ENCODE measurements around the gene NRG3.

Gene NRG3

DNA sequence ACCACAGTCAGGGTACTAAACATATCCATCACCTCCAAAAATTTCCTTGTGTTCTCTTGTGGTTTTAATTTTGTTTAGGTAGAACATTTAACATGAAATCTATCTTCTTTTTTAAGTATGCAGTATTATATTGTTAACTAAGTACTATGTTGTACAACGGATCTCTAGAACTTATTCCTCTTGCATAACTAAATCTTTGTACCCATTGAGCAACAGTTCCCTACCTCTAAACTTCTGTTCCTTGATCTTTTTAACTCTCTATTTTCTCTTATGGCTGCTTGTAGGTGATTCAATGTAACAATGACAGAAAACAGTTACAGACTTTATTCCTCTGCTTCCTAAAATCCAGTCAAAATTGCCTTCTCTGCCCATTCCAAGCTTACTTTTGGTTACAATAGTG is 9.9 kb downstream of the NRG3 start:
- no peak for DNase-seq (ENCODE audit: low read depth)

GRCh38 chr10:81885491-81885890 is 10.5 kb downstream of the NRG3 start:
- DNase-seq (ENCODE audit: low read depth): no peak

DNA sequence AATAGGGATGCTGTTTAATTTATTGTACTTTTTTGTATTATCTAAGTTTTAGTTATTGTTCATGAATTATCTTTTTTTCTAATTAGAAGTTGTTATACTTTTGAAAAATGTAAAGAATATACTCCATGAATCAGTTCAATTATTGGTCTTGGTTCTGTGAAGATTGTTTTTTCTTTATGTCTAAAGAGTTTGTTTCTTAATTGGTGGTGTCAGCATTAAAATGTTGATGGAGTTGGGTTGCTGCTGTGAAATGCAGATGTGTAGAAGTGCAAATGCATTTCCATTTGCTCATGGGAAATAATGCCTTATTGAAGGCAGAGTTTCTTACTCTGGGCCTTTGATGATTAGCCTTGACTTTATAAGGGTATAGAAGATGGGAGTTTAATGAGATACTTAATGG is 11.9 kb downstream of the NRG3 start:
- no peak for DNase-seq (ENCODE audit: low read depth)

DNA sequence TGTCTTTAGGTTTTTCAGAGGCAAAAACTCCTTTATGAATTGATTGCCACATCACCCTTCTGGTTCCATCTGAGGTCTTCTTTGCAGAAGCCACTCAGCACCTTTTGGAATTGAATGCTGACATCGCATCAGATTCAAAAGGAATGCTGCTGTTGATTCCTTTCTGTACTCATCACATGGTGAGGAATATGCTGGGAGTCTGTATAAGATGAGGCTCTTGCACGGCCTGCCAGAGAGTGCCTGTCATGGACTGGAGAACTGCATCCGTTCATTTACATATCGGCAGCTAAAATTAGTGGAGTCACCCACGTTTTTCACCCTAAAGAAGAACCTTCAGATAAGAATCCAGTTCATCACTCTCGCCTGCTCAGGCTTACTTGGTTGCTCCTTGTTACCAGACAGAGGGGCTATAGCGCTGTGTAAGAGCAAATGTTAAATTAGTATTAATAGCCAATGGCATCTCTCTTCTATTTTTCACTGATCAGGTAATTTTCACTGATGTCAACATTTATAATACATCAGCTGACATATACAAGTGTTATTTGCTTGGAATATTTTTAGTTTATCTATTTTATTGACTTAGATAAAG is 14.3 kb downstream of the NRG3 start:
- DNase-seq (ENCODE audit: low read depth): no peak

- DNase-seq (ENCODE audit: low read depth): no peak
These were observed 19.6 kb downstream of the NRG3 start for GRCh38 chr10:81894616-81895015.

- DNase-seq (ENCODE audit: low read depth): no peak
These were observed 23.5 kb downstream of the NRG3 start for GRCh38 chr10:81898518-81898917.

GRCh38 chr10:81900989-81901388 is 26.0 kb downstream of the NRG3 start:
- DNase-seq (ENCODE audit: low read depth): no peak

- DNase-seq (ENCODE audit: low read depth): no peak
These were observed 28.5 kb downstream of the NRG3 start for GRCh38 chr10:81903472-81903871.

DNA sequence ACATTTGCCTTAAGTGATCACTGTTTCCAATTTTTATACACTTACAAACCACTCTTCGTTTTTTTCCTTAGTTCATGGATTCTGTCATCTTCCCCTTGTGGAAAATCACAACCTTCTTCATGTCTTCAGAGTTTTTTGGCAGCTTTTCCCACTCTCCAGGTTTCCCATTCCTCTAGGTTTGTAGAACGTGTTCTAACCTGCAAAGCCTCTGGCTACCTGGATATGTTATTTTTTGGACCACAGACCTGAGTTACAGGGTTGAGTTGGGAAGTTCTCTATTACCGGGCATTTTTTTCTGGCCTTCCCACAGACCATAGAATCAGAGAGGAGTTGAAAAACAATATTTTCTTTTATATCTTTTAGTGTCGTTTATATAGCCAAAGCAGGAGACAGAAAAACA is 30.2 kb downstream of the NRG3 start:
- no peak for DNase-seq (ENCODE audit: low read depth)

DNA sequence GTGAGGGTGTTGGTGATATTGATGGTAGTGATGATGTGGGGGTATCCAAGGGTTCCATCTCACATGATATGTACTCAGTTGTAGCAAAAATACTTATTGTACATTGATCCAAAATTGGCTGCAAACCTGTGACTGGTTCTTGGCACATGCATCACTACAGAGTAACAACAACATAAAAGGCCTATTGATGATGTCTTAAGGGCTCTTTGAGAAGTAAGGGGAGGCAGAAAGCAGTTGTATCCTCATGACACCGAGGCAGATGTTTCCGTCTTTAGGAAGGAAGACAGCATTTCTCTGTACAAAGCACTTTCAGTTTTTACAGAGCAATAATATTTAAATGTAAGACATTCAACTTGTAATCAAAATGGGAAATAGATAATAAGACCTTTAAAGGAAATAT is 34.5 kb downstream of the NRG3 start:
- DNase-seq (ENCODE audit: low read depth): no peak

DNA sequence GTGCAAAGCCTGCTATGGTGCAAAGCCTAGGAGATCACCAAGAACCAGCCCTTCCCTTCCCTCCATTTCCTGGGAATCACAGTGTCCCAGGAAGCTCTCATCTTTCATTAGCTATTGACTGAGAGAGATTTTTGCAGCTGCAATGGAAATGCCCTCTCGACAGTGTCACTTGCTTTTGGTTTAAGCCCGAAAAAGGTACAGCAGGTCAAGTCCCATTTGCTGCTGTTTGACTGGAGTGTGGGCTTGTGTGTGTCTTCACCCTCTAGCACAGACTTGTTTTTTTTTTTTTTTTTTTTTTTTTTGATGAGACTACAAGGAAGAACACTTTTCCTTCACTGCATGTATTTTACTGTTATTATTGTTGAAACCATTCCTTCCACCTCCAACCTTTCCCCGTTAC is 36.3 kb downstream of the NRG3 start:
- no peak for DNase-seq (ENCODE audit: low read depth)

GRCh38 chr10:81914736-81915503 is 39.9 kb downstream of the NRG3 start:
- no peak for DNase-seq (ENCODE audit: low read depth)

DNA sequence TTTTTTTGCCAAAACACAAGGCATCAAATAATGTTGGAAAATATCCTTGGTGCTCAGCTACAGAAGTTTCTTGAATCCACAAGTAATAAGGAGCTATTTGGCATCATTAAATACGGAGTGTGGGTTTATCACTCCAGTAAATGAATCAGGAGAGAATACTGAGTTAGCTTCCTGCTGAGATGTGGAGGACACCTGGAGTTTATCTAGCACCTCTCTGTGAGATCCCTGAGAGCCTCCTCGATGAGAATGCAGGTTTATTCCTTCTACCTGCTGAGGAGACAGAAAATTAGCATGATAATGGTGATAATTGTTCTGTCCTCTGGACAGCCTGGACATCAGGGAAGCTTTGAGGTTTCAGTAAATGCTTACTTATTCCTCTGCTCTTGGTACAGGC is 40.5 kb downstream of the NRG3 start:
- no peak for DNase-seq (ENCODE audit: low read depth)

DNA sequence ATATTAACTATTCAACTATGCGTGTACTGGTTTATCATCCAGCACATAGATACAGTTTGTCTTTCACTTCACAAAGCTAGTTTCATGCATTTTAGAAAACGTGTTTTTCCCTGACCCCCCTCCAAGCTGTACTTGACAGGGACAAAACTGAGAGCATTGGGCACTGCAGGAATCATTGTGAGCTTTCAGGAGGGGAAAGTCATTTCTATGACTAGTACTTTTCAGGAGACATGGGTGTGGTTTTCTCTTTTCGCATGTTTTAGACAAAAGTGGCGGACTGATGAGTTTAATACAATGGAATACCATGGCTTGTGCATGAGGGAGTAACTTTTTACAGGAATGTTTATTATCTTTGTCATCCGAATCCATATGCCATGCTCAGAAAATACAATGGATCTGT is 42.7 kb downstream of the NRG3 start:
- DNase-seq (ENCODE audit: low read depth): no peak

- no peak for DNase-seq (ENCODE audit: low read depth)
These were observed 43.8 kb downstream of the NRG3 start for GRCh38 chr10:81918766-81919165.

DNA sequence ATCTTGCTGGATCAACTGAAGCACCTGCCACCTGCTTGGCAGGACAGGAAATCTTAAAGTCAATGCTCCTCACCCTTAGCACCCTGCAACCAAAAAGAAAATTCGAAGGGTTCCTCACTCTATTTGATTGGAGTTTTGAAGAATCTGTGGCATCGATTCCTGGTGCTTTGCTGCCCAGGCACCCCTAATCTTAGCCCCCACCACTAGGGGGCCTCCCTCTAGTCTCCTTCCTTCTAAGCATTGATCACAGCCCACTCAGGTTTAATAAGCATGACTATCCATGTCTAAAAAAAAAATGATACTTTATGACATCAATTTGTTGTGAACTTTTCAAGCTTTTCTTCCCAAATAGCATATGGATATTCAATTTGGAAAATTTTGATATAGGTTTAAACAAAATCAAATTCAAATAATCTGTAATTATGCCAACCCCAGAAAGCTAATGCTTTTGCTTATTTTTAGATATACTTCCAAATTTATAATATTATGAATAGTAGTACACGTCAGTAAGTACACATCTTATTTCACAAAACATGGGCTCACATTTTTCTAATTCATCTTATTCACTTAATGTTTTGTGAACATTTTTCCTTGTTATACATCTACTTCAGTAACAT is 45.3 kb downstream of the NRG3 start:
- DNase-seq (ENCODE audit: low read depth): no peak

DNA sequence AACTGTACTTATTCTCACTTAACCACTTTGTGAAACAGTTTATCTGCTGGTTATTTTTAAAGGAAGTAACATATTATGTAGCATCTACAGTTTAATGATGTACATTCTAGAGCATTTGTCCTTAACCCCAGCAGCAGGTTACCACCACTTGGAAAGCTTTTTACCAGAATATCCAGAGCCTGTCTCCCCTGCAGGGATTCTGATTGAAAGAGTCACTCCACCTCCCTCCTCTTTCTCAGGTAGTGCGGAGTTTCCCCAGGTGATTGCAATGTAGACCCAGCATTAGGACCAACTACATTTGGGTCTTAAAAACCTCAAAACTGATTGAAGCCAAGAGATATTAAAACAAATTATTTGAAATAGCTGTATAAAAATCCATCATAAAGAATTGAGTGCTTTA is 53.1 kb downstream of the NRG3 start:
- DNase-seq (ENCODE audit: low read depth): no peak

DNA sequence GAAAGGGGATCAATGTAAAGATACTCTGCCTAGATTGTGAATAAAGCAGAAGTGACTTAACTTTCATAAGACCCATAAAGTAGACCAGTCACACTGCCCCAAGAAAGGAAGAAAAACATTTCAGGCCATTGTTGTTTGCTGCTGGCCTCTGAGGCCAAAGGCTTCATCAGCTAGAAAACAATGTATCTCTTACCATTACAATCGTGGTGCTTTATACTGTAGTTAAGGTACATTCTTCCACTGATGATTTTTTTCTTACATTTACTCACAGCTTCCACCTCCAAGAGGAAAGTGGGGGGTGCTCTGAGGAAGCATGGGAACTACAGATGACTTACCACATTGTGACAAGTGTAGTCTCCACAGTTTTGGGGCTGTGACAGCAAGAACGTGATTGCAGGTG is 68.6 kb downstream of the NRG3 start:
- no peak for DNase-seq (ENCODE audit: low read depth)

DNA sequence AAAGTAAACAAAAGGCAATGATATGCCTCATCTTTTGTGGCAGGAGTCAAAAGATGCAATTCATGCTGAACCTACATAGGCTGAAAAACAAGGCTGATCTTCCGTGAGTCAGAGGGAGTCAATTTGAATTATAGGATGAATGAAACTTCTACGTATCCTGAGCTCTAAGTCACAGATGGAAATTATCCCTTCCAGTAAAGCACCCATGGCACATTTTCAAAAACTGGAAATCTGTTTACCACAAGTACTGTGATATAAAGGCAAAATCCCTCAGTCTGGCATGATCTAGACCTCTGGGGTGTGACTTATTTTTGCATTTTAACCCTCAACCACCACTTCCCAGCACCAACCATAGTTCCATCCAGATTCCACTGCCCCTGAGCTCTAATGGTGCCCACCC is 69.6 kb downstream of the NRG3 start:
- no peak for DNase-seq (ENCODE audit: low read depth)

GRCh38 chr10:81949283-81949682 is 74.3 kb downstream of the NRG3 start:
- no peak for DNase-seq (ENCODE audit: low read depth)

DNA sequence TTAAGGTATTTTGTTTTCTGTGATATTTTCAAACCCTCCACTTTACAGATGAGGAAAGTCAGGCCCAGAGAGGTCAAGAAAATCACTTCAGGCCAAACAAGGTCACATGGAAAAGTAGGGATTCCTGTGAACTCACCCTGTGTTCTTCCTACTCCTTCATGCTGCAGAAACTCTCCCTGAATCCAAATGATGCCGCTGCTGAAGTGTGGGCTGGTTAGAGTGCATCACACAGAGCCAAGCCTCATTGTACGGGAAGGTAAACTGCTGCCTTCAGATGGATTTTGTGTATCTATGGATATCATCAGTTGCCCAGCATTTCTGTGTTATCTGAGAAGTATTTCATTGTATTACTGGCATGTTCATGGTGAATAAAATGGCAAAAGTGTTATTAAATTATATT is 75.4 kb downstream of the NRG3 start:
- DNase-seq (ENCODE audit: low read depth): no peak

GRCh38 chr10:81953420-81953819 is 78.4 kb downstream of the NRG3 start:
- no peak for DNase-seq (ENCODE audit: low read depth)

GRCh38 chr10:81957976-81958375 is 83.0 kb downstream of the NRG3 start:
- no peak for DNase-seq (ENCODE audit: low read depth)

GRCh38 chr10:81959016-81959415 is 84.0 kb downstream of the NRG3 start:
- DNase-seq (ENCODE audit: low read depth): no peak

All from CMK (cell line).